B cell (primary cell): Measurements from ENCODE around the gene DCP2. TPM values are rescaled to one million over a fixed set of nuclear protein-coding genes. Genes with fewer than 3 reads are reported as not detected.
"Not testable (repeated sequence)": the region's sequence is repeated elsewhere in the genome, so short reads cannot be mapped to it uniquely, and the experiment has no call there.

Experiments
- ATAC-seq: fragments of 200-7000 bp; cut with Tn5 transposase; one replicate; pipeline ENCODE4 v1.10.0; 2021; ENCODE audit warnings: low read depth, mild to moderate bottlenecking, moderate number of reproducible peaks, moderate library complexity
- CTCF ChIA-PET: fragments of 350-600 bp; sonication (Branson Sonifier 250); formaldehyde crosslinking; loops from one replicate; lab custom pipeline; 2021; ENCODE audit warnings: antibody characterized with exemption, inconsistent platforms; lab: Charles Lee
- POLR2A ChIA-PET: fragments of 350-600 bp; sonication (Branson Sonifier 250); formaldehyde crosslinking; loops from one replicate; lab custom pipeline; 2021; ENCODE audit warnings: antibody characterized with exemption; lab: Charles Lee
- DNase-seq: peaks from one replicate; pipeline ENCODE4 v3.0.0; 2013
- H2AFZ ChIP-seq: 2 replicates; pipeline ENCODE4 v1.6.1; 2012; ENCODE audit warnings: mild to moderate bottlenecking, low read depth, low read length; ENCODE audit not compliant: insufficient read depth, poor library complexity, severe bottlenecking
- H3K27ac ChIP-seq, 2 donors: 1 replicate in 1 of 2; 2 replicates in 1 of 2; pipeline ENCODE4 v1.5.1; 2012 to 2013; ENCODE audit warnings: low read length in 2 of 2, mild to moderate bottlenecking in 2 of 2, moderate library complexity in 1 of 2
- H3K27me3 ChIP-seq, 4 experiments: fragments of 200-600 bp in 1 of 4; sonication (generic) in 1 of 4; replicated peaks in 1 of 4; 1 replicate in 2 of 4; 2 replicates in 2 of 4; pipeline versions ENCODE4 v1.6.1 to v1.7.0; 2013 to 2016; ENCODE audit warnings: low read length in 3 of 4, mild to moderate bottlenecking in 2 of 4, mixed read lengths in 1 of 4, moderate library complexity in 1 of 4; ENCODE audit not compliant: insufficient read depth in 4 of 4, control insufficient read depth in 3 of 4; ENCODE audit errors: control extremely low read depth in 1 of 4
- H3K36me3 ChIP-seq, 2 experiments: replicated peaks in 1 of 2; 1 replicate in 1 of 2; 2 replicates in 1 of 2; pipeline versions ENCODE4 v1.6.1 to v1.7.1; 2013; ENCODE audit warnings: low read length in 1 of 2; ENCODE audit not compliant: insufficient read depth in 2 of 2, control insufficient read depth in 1 of 2; ENCODE audit errors: control extremely low read depth in 1 of 2, extremely low read depth in 1 of 2
- H3K4me1 ChIP-seq, 2 donors: fragments of 200-600 bp in 1 of 2; sonication (generic) in 1 of 2; 1 replicate in 1 of 2; 2 replicates in 1 of 2; pipeline versions ENCODE4 v1.5.1 to v1.6.1; 2013 to 2017; ENCODE audit warnings: low read length in 2 of 2; ENCODE audit not compliant: control insufficient read depth in 2 of 2, insufficient read depth in 2 of 2
- H3K4me2 ChIP-seq: replicated peaks from 2 replicates; pipeline ENCODE3; 2012; ENCODE audit warnings: mild to moderate bottlenecking, low read depth, low read length; ENCODE audit not compliant: poor library complexity, severe bottlenecking
- H3K4me3 ChIP-seq, 5 experiments: fragments of 200-600 bp in 1 of 5; sonication (generic) in 1 of 5; 1 replicate in 3 of 5; 2 replicates in 2 of 5; pipeline versions ENCODE4 v1.5.1 to v1.7.0; 2011 to 2016; ENCODE audit warnings: low read length in 4 of 5, mild to moderate bottlenecking in 4 of 5, low read depth in 2 of 5, control low read depth in 1 of 5, moderate library complexity in 1 of 5; ENCODE audit not compliant: insufficient read depth in 1 of 5; ENCODE audit errors: control extremely low read depth in 1 of 5, extremely low read depth in 1 of 5
- H3K79me2 ChIP-seq: fragments of 200-600 bp; sonication (generic); one replicate; pipeline ENCODE4 v1.6.0; 2016; ENCODE audit warnings: low read length; ENCODE audit not compliant: control insufficient read depth, insufficient read depth
- H3K9ac ChIP-seq: fragments of 200-600 bp; sonication (generic); 2 replicates; pipeline ENCODE4 v1.6.1; 2017; ENCODE audit warnings: mild to moderate bottlenecking, low read length, moderate library complexity
- H3K9me3 ChIP-seq, 3 donors: one replicate each; pipeline versions ENCODE4 v1.6.1 to v1.7.1; 2013; ENCODE audit warnings: low read length in 2 of 3; ENCODE audit not compliant: control insufficient read depth in 2 of 3, insufficient read depth in 1 of 3; ENCODE audit errors: control extremely low read depth in 1 of 3
- H4K20me1 ChIP-seq: 2 replicates; pipeline ENCODE4 v1.6.0; 2012; ENCODE audit warnings: mild to moderate bottlenecking, low read length; ENCODE audit not compliant: insufficient read depth, control insufficient read depth, poor library complexity, severe bottlenecking
- H3K27ac Mint-ChIP-seq: one replicate; pipeline ENCODE4 v1.8.0; 2021; ENCODE audit warnings: mixed read lengths
- H3K27me3 Mint-ChIP-seq: one replicate; pipeline ENCODE4 v1.8.0; 2021; ENCODE audit warnings: mixed read lengths
- H3K4me1 Mint-ChIP-seq: one replicate; pipeline ENCODE4 v1.8.0; 2021; ENCODE audit warnings: mixed read lengths
- H3K4me3 Mint-ChIP-seq: one replicate; pipeline ENCODE4 v1.8.0; 2021; ENCODE audit warnings: mixed read lengths
- H3K9me3 Mint-ChIP-seq: one replicate; pipeline ENCODE4 v1.8.0; 2022; ENCODE audit warnings: mixed read lengths; ENCODE audit not compliant: insufficient read depth
- EZH2 ChIP-seq: IDR thresholded peaks from 2 replicates; pipeline ENCODE4 v1.6.1; 2012; ENCODE audit warnings: borderline replicate concordance, low read depth, mild to moderate bottlenecking, moderate library complexity, low read length; ENCODE audit not compliant: insufficient read depth, poor library complexity, severe bottlenecking
- WGBS: methylation state at CpG from one replicate; pipeline ENCODE4 v1.1.5; 2013; ENCODE audit warnings: missing lambda C conversion rate; ENCODE audit not compliant: insufficient coverage; 5-methylcytosine and 5-hydroxymethylcytosine counted together
- intact Hi-C: fragments of 100-400 bp; cut with micrococcal nuclease; formaldehyde crosslinking; loops from one replicate; pipeline ENCODE4 v1.10.0; 2022
- polyA plus RNA-seq: library from polyadenylated mRNA; depleted of rRNA; stranded (reverse); fragments of >200 nt; gene quantifications from 2 replicates; pipeline ENCODE4 v1.2.3, GENCODE V29; 2012
- total RNA-seq, 2 donors: library from RNA; stranded (reverse); fragments of 120-200 nt in 1 of 2; gene quantifications; 1 replicate in 1 of 2; 2 replicates in 1 of 2; pipeline versions ENCODE4 v1.2.3 to v1.2.4, GENCODE V29; 2013 to 2022
- TF ChIP-seq, protein P1 (sequence below): fragments of 200-600 bp; IDR thresholded peaks from one replicate; pipeline ENCODE4 v1.8.0; 2022; ENCODE audit warnings: antibody characterized with exemption, mild to moderate bottlenecking

The DCP2 gene
- total and polyA plus RNA-seq, 2 donors (not counting 1 experiment from before 2014, with no cell fraction given), result 17.9 to 73.1 TPM

GRCh38 chr5:112960315-112960714, 16.3 kb upstream of the DCP2 start:
- no peak overlapping the region for H2AFZ ChIP-seq
- H3K9me3 ChIP-seq, result no peaks in the 10 kb centered on the region
- no peak overlapping the region for H3K4me3 ChIP-seq
- ATAC-seq, result no peak
- WGBS, result no CpG with 5 or more reads among the region's 1 CpG
- intact Hi-C loops, result loop anchor here (5.0 kb wide), 2 partner anchors 53 to 113 kb away; no protein-coding TSS in a partner anchor
- H3K27me3 ChIP-seq, result no peaks in the 10 kb centered on the region
- ChIA-PET CTCF (interaction anchor here (1.2 to 6.0 kb wide), 3 partner anchors 35 to 44 kb away, joined by 5 to 65 read pairs (median 5); partner anchors contain the start of gene REEP5), POLR2A (no interaction called here)
- H3K27ac ChIP-seq, result no peak overlapping the region
- no peak for TF ChIP-seq EZH2
- TF ChIP-seq, protein P1, sequence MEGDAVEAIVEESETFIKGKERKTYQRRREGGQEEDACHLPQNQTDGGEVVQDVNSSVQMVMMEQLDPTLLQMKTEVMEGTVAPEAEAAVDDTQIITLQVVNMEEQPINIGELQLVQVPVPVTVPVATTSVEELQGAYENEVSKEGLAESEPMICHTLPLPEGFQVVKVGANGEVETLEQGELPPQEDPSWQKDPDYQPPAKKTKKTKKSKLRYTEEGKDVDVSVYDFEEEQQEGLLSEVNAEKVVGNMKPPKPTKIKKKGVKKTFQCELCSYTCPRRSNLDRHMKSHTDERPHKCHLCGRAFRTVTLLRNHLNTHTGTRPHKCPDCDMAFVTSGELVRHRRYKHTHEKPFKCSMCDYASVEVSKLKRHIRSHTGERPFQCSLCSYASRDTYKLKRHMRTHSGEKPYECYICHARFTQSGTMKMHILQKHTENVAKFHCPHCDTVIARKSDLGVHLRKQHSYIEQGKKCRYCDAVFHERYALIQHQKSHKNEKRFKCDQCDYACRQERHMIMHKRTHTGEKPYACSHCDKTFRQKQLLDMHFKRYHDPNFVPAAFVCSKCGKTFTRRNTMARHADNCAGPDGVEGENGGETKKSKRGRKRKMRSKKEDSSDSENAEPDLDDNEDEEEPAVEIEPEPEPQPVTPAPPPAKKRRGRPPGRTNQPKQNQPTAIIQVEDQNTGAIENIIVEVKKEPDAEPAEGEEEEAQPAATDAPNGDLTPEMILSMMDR, result no peak
- no peak overlapping the region for H3K9ac ChIP-seq
- Mint-ChIP-seq H3K4me1 (peaks cover 20% of the 10 kb centered on the region), H3K27me3 (no peaks in the 10 kb centered on the region), H3K27ac (no peak overlapping the region), H3K9me3 (no peaks in the 10 kb centered on the region), H3K4me3 (no peak overlapping the region)
- DNase-seq, result no peak
- no peak overlapping the region for H3K4me2 ChIP-seq
- no peaks in the 10 kb centered on the region for H3K36me3 ChIP-seq
- H3K79me2 ChIP-seq, result peaks cover 7% of the 10 kb centered on the region
- no peaks in the 10 kb centered on the region for H4K20me1 ChIP-seq
- H3K4me1 ChIP-seq, result peaks cover 3 to 6% of the 10 kb centered on the region in 2 donors

DNA sequence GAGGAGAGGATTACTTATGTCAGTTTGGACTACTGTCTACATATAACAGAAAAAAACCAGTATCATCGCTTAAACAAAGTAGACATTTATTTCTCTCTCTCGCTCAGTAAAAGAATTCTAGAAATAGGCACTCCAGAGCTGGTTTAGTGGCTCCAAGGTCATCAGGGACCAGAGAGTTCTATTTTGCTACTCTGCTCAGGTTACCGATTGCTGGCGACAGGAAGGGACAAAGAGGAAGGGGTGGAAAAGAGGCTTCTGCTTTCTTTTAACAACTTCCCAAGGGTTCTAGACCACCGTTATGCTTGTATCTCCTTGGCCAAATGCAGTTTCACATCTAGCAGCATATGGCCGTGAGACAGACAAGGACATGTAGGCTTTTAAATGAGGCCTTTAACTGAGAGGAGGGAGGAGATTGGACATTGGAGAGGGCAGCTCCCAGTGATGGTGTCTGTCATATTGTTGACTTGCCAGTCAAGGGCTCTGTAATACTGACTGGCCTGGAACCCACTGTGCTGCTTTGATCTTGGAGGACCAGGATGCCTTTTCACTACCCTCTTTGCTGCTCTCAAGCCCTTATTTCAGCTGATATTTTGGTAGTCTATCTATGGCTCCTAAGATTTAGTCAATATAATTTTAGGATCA, 15.6 kb upstream of the DCP2 start:
- Mint-ChIP-seq H3K9me3 (no peaks in the 10 kb centered on the region), H3K27ac (no peak overlapping the region), H3K4me3 (no peak overlapping the region), H3K27me3 (no peaks in the 10 kb centered on the region), H3K4me1 (peaks cover 20% of the 10 kb centered on the region)
- Histone ChIP-seq H2AFZ (no peak overlapping the region), H3K79me2 (peaks cover 7% of the 10 kb centered on the region), H3K9ac (no peak overlapping the region), H3K27ac (no peak overlapping the region), H3K27me3 (no peaks in the 10 kb centered on the region), H3K4me3 (no peak overlapping the region), H3K4me1 (peaks cover 3 to 6% of the 10 kb centered on the region in 2 donors), H3K36me3 (no peaks in the 10 kb centered on the region), H4K20me1 (no peaks in the 10 kb centered on the region), H3K4me2 (no peak overlapping the region), H3K9me3 (no peaks in the 10 kb centered on the region)
- DNase-seq (no peak), ATAC-seq (no peak)
- intact Hi-C loops, result loop anchor here (5.0 kb wide), 2 partner anchors 54 to 114 kb away; no protein-coding TSS in a partner anchor
- TF ChIP-seq, protein P1, result no peak
- TF ChIP-seq EZH2, result no peak
- CTCF ChIA-PET, result interaction anchor here (1.1 to 6.0 kb wide), 4 partner anchors 26 to 45 kb away, joined by 3 to 65 read pairs (median 5); partner anchors contain the start of gene REEP5
- WGBS, result 100% methylated on average over 2 of the region's 6 CpGs
- POLR2A ChIA-PET, result no interaction called here

DNA sequence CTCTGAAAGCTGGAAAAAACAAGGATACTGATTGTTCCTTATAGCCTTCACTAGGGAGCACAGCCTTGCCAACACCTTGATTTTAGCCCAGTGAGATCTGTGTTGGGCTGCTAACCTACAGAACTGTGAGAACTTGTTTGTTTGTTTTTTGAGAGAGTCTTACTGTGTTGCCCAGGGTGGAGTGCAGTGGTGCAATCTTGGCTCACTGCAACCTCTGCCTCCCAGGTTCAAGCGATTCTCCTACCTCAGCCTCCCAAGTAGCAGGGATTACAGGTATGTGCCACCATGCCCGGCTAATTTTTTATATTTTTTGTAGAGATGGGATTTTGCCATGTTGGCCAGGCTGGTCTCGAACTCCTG, 13.2 kb upstream of the DCP2 start:
- ATAC-seq, H3K27me3 ChIP-seq, H3K36me3 ChIP-seq, H3K9me3 Mint-ChIP-seq, H3K9ac ChIP-seq, H2AFZ ChIP-seq, POLR2A ChIA-PET, H3K4me3 Mint-ChIP-seq, H3K4me1 ChIP-seq, H3K4me3 ChIP-seq, H3K27ac Mint-ChIP-seq, H3K27me3 Mint-ChIP-seq, H3K79me2 ChIP-seq, DNase-seq, H3K27ac ChIP-seq, H3K9me3 ChIP-seq, H4K20me1 ChIP-seq, H3K4me2 ChIP-seq: not testable (repeated sequence)
- peaks cover 16% of the 10 kb centered on the region for H3K4me1 Mint-ChIP-seq
- no CpG with 5 or more reads among the region's 3 CpGs for whole genome bisulfite sequencing
- intact Hi-C loops, result loop anchor here (5.0 kb wide), 2 partner anchors 56 to 116 kb away; no protein-coding TSS in a partner anchor
- CTCF ChIA-PET, result interaction anchor here (0.7 to 6.0 kb wide), 7 partner anchors 13 to 205 kb away, joined by 3 to 65 read pairs (median 9); partner anchors contain the start of genes DCP2, REEP5 and SRP19
